Vagina (tissue), 2 donors: ENCODE measurements around the gene ATP1A3. TPM values are rescaled to one million over a fixed set of nuclear protein-coding genes. Genes with fewer than 3 reads are reported as not detected.
A peak's percentile ranks its signal among the peaks of the same experiment; 100 is the strongest.

ENCODE experiments used
- DNase-seq, 2 donors: peaks; one replicate each; pipeline ENCODE4 v3.0.0-alpha.2; 2017; ENCODE audit errors: extremely low spot score in 2 of 2
- H3K27ac ChIP-seq: fragments of 200-600 bp; sonication (generic); one replicate; pipeline ENCODE4 v1.5.1; 2019
- H3K27me3 ChIP-seq: fragments of 200-600 bp; sonication (generic); one replicate; pipeline ENCODE4 v1.5.1; 2019
- H3K36me3 ChIP-seq, 2 donors: fragments of 200-600 bp; sonication (generic); one replicate each; pipeline ENCODE4 v1.5.1; 2017 to 2019
- H3K4me1 ChIP-seq: fragments of 200-600 bp; sonication (generic); one replicate; pipeline ENCODE4 v1.5.1; 2019
- H3K4me3 ChIP-seq, 2 donors: fragments of 200-600 bp; sonication (generic); 1 replicate in 1 of 2; 2 replicates in 1 of 2; pipeline ENCODE4 v1.5.1; 2016 to 2019
- H3K9me3 ChIP-seq: fragments of 200-600 bp; sonication (generic); one replicate; pipeline ENCODE4 v1.5.1; 2019
- POLR2A ChIP-seq, 2 donors: fragments of 450-650 bp; IDR thresholded peaks; one replicate each; pipeline ENCODE4 v1.6.1; 2017; ENCODE audit warnings: antibody characterized with exemption in 2 of 2, mild to moderate bottlenecking in 2 of 2, moderate library complexity in 2 of 2
- POLR2AphosphoS5 ChIP-seq, 2 donors: sonication (generic); formaldehyde crosslinking; IDR thresholded peaks; one replicate each; pipeline ENCODE4 v1.9.0; 2017; ENCODE audit warnings: antibody characterized with exemption in 2 of 2, mild to moderate bottlenecking in 2 of 2, low read depth in 1 of 2; ENCODE audit not compliant: insufficient read depth in 1 of 2
- intact Hi-C: fragments of 100-400 bp; cut with DNase I; formaldehyde crosslinking; loops from one replicate; pipeline ENCODE4 v1.15.1; 2023
- total RNA-seq: library from RNA; depleted of rRNA; stranded (reverse); fragments of >200 nt; gene quantifications from one replicate; pipeline ENCODE4 v1.2.3, GENCODE V29; 2016
- TF ChIP-seq, protein P1 (sequence below), 3 experiments: fragments of 450-650 bp in 2 of 3; fragments of 200-600 bp in 1 of 3; sonication (generic) in 1 of 3; IDR thresholded peaks; one replicate each; pipeline ENCODE4 v1.5.1; 2017 to 2019; ENCODE audit warnings: antibody characterized with exemption in 3 of 3, mild to moderate bottlenecking in 2 of 3, moderate library complexity in 2 of 3

The ATP1A3 gene
- total RNA-seq, 1 donor from 2014 or later, result 4.7 TPM

DNA sequence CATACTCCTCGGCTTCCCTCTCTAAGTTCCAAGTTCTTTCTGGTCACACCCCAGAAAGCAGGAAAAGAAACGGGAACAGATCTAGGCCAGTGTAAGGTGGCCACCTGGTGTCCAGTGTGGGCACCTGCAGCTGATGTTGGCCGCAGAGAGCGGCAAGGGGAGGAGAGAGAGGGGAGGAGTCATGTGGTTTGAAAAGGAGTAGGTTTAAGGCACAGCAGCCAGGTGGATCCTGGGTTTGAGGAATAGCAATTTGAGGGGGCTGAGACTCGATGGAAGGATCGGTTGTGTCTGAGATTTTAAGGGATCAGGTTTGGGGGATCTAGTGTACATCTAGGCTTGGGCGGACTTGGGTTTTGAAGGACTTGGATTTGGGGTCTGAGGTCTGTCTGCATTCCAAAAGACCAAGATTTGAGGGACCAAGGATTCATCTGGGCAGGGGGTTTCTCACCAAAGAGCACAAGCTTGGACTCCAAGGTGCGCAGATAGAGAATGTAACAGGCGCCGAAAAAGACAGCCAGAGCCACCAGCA lies 36.1 kb downstream of the ATP1A3 start:
- peak overlapping the region; percentile 85 for H3K4me3 ChIP-seq
- TF ChIP-seq, protein P1, sequence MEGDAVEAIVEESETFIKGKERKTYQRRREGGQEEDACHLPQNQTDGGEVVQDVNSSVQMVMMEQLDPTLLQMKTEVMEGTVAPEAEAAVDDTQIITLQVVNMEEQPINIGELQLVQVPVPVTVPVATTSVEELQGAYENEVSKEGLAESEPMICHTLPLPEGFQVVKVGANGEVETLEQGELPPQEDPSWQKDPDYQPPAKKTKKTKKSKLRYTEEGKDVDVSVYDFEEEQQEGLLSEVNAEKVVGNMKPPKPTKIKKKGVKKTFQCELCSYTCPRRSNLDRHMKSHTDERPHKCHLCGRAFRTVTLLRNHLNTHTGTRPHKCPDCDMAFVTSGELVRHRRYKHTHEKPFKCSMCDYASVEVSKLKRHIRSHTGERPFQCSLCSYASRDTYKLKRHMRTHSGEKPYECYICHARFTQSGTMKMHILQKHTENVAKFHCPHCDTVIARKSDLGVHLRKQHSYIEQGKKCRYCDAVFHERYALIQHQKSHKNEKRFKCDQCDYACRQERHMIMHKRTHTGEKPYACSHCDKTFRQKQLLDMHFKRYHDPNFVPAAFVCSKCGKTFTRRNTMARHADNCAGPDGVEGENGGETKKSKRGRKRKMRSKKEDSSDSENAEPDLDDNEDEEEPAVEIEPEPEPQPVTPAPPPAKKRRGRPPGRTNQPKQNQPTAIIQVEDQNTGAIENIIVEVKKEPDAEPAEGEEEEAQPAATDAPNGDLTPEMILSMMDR (IDR thresholded peaks at IDR 0.05), result peak; percentile 46 to 61 (median 59)
- TF ChIP-seq POLR2A (IDR thresholded peaks at IDR 0.05), result no peak
- peak in 1 of 2 donors; percentile 44 for TF ChIP-seq POLR2AphosphoS5 (IDR thresholded peaks at IDR 0.05; ENCODE audit: insufficient read depth in 1 of 2, low read depth in 1 of 2)
- no peak for DNase-seq
- peak overlapping the region; percentile 93 for H3K27ac ChIP-seq
- H3K36me3 ChIP-seq, result peaks cover 0 to 12% of the 10 kb centered on the region in 2 donors
- H3K27me3 ChIP-seq, result no peaks in the 10 kb centered on the region
- intact Hi-C loops, result loop anchor here (5.0 kb wide), 1 partner anchor 76 kb away; the partner anchor contains the start of gene ARHGEF1
- peaks cover 14% of the 10 kb centered on the region for H3K4me1 ChIP-seq
- no peaks in the 10 kb centered on the region for H3K9me3 ChIP-seq

DNA sequence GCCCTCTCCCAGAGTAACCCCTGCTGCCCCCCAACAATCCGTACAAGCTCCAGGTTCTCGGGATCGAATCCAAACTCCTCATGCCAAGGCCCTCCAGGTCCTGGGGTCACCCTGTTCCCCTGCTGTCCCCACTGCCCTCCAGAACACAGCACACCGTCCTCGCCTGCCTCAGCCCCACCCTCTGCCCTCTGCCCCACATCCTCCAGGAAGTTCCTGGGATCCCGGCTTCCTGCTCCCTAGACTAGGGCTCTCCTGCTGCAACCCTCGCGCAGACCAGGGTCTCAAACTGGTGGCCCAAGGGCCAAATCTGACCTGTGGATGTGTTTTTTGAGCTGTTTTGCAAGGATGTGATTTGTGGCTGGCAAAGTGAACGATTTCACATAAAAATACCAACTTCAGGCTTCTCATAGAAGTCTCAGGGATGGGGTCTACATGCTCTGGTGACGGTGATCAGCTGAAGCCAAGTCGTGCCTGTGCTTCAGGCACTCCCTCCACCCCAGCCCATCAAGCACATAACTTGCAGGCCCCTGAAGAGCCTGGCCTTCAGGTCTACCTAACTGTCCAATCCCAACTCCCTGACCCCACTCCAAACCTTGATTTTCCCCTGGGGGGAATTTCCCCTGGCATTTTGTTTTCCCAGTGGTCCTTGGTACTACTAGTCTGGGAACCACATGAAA lies 36.7 kb downstream of the ATP1A3 start:
- H3K27me3 ChIP-seq, result no peaks in the 10 kb centered on the region
- DNase-seq, result no peak
- H3K27ac ChIP-seq, result peak overlapping the region; percentile 93
- H3K4me1 ChIP-seq, result peaks cover 14% of the 10 kb centered on the region
- TF ChIP-seq, protein P1 (IDR thresholded peaks at IDR 0.05), result no peak
- TF ChIP-seq POLR2A (IDR thresholded peaks at IDR 0.05) (no peak), POLR2AphosphoS5 (IDR thresholded peaks at IDR 0.05; ENCODE audit: insufficient read depth in 1 of 2, low read depth in 1 of 2) (no peak)
- intact Hi-C loops, result loop anchor here (5.0 kb wide), 1 partner anchor 75 kb away; the partner anchor contains the start of gene ARHGEF1
- H3K9me3 ChIP-seq, result no peaks in the 10 kb centered on the region
- peaks cover 0 to 12% of the 10 kb centered on the region in 2 donors for H3K36me3 ChIP-seq
- peak overlapping the region in 1 of 2 donors; percentile 85 for H3K4me3 ChIP-seq

DNA sequence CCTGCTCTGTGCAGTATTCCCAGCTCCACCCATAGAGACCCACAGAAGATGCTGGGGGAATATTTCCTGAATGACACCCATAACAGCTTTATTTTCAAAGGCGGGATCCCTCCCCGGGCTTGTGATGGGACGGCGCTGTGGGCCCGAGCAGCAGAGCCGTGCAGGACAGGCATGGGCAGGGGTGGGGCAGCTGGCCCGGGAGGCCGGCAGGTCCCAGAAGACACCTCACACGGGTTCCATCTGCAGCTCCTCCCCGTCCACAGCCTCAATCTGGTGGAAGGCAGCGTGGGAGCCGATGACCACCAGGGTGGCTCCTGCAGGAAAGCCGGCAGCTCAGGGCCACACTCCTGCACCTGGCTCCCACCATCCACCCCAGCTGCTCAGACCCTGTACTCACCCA lies 37.4 kb downstream of the ATP1A3 start:
- Histone ChIP-seq H3K27me3 (no peaks in the 10 kb centered on the region), H3K4me1 (peaks cover 14% of the 10 kb centered on the region), H3K9me3 (no peaks in the 10 kb centered on the region), H3K4me3 (no peak overlapping the region), H3K27ac (no peak overlapping the region), H3K36me3 (peaks cover 0 to 12% of the 10 kb centered on the region in 2 donors)
- TF ChIP-seq POLR2A (IDR thresholded peaks at IDR 0.05) (no peak), POLR2AphosphoS5 (IDR thresholded peaks at IDR 0.05; ENCODE audit: insufficient read depth in 1 of 2, low read depth in 1 of 2) (no peak)
- TF ChIP-seq, protein P1 (IDR thresholded peaks at IDR 0.05), result no peak
- intact Hi-C loops, result loop anchor here (5.0 kb wide), 1 partner anchor 74 kb away; the partner anchor contains the start of gene ARHGEF1
- no peak for DNase-seq

DNA sequence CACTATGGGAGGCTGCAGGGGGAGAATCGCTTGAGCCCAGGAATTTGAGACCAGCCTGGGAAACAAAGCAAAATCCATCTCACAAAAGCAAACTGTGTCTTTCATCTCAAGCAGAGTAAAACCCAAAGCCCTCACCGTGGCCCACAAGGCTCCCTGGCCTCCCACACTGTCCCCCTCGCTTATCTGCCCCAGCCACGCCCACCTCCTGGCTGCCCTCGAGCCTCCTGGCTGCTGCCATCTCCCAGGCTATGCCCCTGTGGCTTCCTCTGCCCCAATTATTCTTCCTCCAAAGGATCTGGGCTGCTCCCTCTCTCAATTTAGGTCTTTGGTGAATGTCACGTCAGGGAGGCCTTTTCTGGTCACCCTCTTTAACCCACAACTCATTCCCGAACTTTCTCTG lies 38.5 kb downstream of the ATP1A3 start:
- TF ChIP-seq, protein P1 (IDR thresholded peaks at IDR 0.05), result no peak
- TF ChIP-seq POLR2AphosphoS5 (IDR thresholded peaks at IDR 0.05; ENCODE audit: insufficient read depth in 1 of 2, low read depth in 1 of 2), result no peak
- no peak for TF ChIP-seq POLR2A (IDR thresholded peaks at IDR 0.05)
- Histone ChIP-seq H3K4me3 (no peak overlapping the region), H3K27ac (no peak overlapping the region), H3K36me3 (peaks cover 0 to 12% of the 10 kb centered on the region in 2 donors), H3K9me3 (no peaks in the 10 kb centered on the region), H3K4me1 (peaks cover 14% of the 10 kb centered on the region), H3K27me3 (no peaks in the 10 kb centered on the region)
- intact Hi-C loops, result loop anchor here (5.0 kb wide), 1 partner anchor 73 kb away; the partner anchor contains the start of gene ARHGEF1
- no peak for DNase-seq
